HEK293 (cell line): ENCODE measurements around the gene ADSS1.

ENCODE experiments used
- EGR2 ChIP-seq: fragments of 450-650 bp; formaldehyde crosslinking; IDR thresholded peaks from 2 replicates; pipeline ENCODE4 v1.5.1; 2016; ENCODE audit warnings: low read depth, missing biosample characterization, missing genetic modification characterization
- GLIS1 ChIP-seq: fragments of 450-650 bp; formaldehyde crosslinking; IDR thresholded peaks from 2 replicates; pipeline ENCODE4 v1.5.1; 2016; ENCODE audit warnings: missing biosample characterization, missing genetic modification characterization
- GLIS2 ChIP-seq: fragments of 450-650 bp; formaldehyde crosslinking; IDR thresholded peaks from 2 replicates; pipeline ENCODE4 v1.5.1; 2016; ENCODE audit warnings: missing biosample characterization, missing genetic modification characterization
- SP7 ChIP-seq: fragments of 450-650 bp; formaldehyde crosslinking; IDR thresholded peaks from 2 replicates; pipeline ENCODE4 v1.5.1; 2016; ENCODE audit warnings: missing biosample characterization, missing genetic modification characterization
- ZNF121 ChIP-seq: fragments of 450-650 bp; formaldehyde crosslinking; IDR thresholded peaks from 2 replicates; pipeline ENCODE4 v1.5.1; 2016; ENCODE audit warnings: missing biosample characterization, missing genetic modification characterization
- ZNF623 ChIP-seq: fragments of 450-650 bp; formaldehyde crosslinking; IDR thresholded peaks from 2 replicates; pipeline ENCODE4 v1.5.1; 2016; ENCODE audit warnings: missing biosample characterization, missing genetic modification characterization
- ZNF629 ChIP-seq: fragments of 450-650 bp; formaldehyde crosslinking; IDR thresholded peaks from 2 replicates; pipeline ENCODE4 v1.5.1; 2017; ENCODE audit warnings: missing biosample characterization, missing genetic modification characterization
- ZNF747 ChIP-seq: fragments of 450-650 bp; formaldehyde crosslinking; IDR thresholded peaks from 2 replicates; pipeline ENCODE4 v1.5.1; 2016; ENCODE audit warnings: missing biosample characterization, missing genetic modification characterization
- ZNF792 ChIP-seq: fragments of 450-650 bp; formaldehyde crosslinking; IDR thresholded peaks from 2 replicates; pipeline ENCODE4 v1.5.1; 2016; ENCODE audit warnings: missing biosample characterization, missing genetic modification characterization
- TF ChIP-seq, protein P1 (sequence below): fragments of 450-650 bp; formaldehyde crosslinking; IDR thresholded peaks from 2 replicates; pipeline ENCODE4 v1.5.1; 2016; ENCODE audit warnings: missing biosample characterization, missing genetic modification characterization
- TF ChIP-seq, protein P2 (sequence below): fragments of 450-650 bp; formaldehyde crosslinking; IDR thresholded peaks from 2 replicates; pipeline ENCODE4 v1.5.1; 2016; ENCODE audit warnings: missing biosample characterization, missing genetic modification characterization
- TF ChIP-seq, protein P3 (sequence below): fragments of 450-650 bp; formaldehyde crosslinking; conservative IDR thresholded peaks from 2 replicates; pipeline ENCODE4 v1.5.1; 2016; ENCODE audit warnings: low read depth, missing biosample characterization, missing genetic modification characterization
- TF ChIP-seq, protein P4 (sequence below): fragments of 450-650 bp; formaldehyde crosslinking; IDR thresholded peaks from 2 replicates; pipeline ENCODE4 v1.5.1; 2017; ENCODE audit warnings: missing biosample characterization, missing genetic modification characterization
- TF ChIP-seq, protein P5 (sequence below): fragments of 450-650 bp; formaldehyde crosslinking; IDR thresholded peaks from 2 replicates; pipeline ENCODE4 v1.5.0; 2017; ENCODE audit warnings: missing biosample characterization, missing genetic modification characterization, borderline replicate concordance
- TF ChIP-seq, protein P6 (sequence below): fragments of 450-650 bp; formaldehyde crosslinking; IDR thresholded peaks from 2 replicates; pipeline ENCODE4 v1.5.1; 2016; ENCODE audit warnings: missing biosample characterization, missing genetic modification characterization
- TF ChIP-seq, protein P7 (sequence below): fragments of 450-650 bp; formaldehyde crosslinking; IDR thresholded peaks from 2 replicates; pipeline ENCODE4 v1.5.1; 2017; ENCODE audit warnings: missing biosample characterization, missing genetic modification characterization
- TF ChIP-seq, protein P8 (sequence below): sonication (generic); formaldehyde crosslinking; IDR thresholded peaks from 2 replicates; pipeline ENCODE4 v1.8.1; 2022; ENCODE audit warnings: mild to moderate bottlenecking, moderate library complexity, missing genetic modification reagents
- TF ChIP-seq, protein P9 (sequence below): fragments of 450-650 bp; formaldehyde crosslinking; IDR thresholded peaks from 2 replicates; pipeline ENCODE4 v1.5.1; 2016; ENCODE audit warnings: missing biosample characterization, missing genetic modification characterization, borderline replicate concordance
- TF ChIP-seq, protein P10 (sequence below): fragments of 450-650 bp; formaldehyde crosslinking; IDR thresholded peaks from 2 replicates; pipeline ENCODE4 v1.5.1; 2016; ENCODE audit warnings: missing biosample characterization, missing genetic modification characterization, low read depth

Gene ADSS1

DNA sequence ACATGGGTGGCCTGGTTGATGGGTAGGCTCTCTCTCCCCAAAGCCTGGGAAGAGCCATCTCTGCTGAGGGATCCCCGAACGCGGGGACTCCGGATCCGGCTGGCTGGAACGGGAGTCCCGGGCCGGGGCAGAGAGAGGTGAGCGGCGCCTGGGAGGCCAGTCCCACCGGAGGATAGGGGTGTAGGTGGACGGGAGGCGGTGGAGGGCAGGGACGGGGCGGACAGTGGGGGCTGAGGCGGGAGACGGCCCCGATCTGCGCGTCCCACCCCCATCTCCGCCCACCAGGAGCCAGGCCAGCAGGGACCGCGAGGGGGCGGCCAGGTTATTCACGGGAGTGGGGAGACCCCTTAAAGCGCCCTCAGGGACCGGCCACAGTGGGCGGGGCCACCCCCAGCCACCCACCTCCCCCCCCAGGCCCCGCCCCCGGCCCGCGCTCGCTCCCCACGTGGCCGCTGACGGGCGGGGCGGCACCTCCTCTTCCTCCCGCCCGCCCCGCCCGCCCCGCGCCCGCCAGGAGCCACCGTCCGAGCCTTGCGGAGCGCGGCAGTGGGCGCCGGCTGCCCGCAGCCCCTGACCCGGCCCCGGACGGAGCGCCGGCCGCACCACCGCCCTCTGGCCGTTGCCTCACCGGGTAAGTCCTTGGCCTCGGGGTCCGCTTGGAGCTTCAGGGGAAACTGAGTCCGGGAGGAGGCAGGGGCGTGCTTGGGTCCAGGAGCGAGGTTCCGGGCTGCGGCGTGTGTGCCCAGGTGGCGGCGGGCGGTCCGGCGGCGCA lies 34.7 kb upstream of the ADSS1 start, which contains the start of gene INF2 (continued):
- no peak for TF ChIP-seq ZNF792 (tag by site-specific recombination)
- TF ChIP-seq, protein P1, sequence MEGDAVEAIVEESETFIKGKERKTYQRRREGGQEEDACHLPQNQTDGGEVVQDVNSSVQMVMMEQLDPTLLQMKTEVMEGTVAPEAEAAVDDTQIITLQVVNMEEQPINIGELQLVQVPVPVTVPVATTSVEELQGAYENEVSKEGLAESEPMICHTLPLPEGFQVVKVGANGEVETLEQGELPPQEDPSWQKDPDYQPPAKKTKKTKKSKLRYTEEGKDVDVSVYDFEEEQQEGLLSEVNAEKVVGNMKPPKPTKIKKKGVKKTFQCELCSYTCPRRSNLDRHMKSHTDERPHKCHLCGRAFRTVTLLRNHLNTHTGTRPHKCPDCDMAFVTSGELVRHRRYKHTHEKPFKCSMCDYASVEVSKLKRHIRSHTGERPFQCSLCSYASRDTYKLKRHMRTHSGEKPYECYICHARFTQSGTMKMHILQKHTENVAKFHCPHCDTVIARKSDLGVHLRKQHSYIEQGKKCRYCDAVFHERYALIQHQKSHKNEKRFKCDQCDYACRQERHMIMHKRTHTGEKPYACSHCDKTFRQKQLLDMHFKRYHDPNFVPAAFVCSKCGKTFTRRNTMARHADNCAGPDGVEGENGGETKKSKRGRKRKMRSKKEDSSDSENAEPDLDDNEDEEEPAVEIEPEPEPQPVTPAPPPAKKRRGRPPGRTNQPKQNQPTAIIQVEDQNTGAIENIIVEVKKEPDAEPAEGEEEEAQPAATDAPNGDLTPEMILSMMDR = no peak
- TF ChIP-seq ZNF121 = no peak
- TF ChIP-seq, protein P2, sequence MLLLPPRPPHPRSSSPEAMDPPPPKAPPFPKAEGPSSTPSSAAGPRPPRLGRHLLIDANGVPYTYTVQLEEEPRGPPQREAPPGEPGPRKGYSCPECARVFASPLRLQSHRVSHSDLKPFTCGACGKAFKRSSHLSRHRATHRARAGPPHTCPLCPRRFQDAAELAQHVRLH (tag by site-specific recombination) = no peak
- TF ChIP-seq, protein P3, sequence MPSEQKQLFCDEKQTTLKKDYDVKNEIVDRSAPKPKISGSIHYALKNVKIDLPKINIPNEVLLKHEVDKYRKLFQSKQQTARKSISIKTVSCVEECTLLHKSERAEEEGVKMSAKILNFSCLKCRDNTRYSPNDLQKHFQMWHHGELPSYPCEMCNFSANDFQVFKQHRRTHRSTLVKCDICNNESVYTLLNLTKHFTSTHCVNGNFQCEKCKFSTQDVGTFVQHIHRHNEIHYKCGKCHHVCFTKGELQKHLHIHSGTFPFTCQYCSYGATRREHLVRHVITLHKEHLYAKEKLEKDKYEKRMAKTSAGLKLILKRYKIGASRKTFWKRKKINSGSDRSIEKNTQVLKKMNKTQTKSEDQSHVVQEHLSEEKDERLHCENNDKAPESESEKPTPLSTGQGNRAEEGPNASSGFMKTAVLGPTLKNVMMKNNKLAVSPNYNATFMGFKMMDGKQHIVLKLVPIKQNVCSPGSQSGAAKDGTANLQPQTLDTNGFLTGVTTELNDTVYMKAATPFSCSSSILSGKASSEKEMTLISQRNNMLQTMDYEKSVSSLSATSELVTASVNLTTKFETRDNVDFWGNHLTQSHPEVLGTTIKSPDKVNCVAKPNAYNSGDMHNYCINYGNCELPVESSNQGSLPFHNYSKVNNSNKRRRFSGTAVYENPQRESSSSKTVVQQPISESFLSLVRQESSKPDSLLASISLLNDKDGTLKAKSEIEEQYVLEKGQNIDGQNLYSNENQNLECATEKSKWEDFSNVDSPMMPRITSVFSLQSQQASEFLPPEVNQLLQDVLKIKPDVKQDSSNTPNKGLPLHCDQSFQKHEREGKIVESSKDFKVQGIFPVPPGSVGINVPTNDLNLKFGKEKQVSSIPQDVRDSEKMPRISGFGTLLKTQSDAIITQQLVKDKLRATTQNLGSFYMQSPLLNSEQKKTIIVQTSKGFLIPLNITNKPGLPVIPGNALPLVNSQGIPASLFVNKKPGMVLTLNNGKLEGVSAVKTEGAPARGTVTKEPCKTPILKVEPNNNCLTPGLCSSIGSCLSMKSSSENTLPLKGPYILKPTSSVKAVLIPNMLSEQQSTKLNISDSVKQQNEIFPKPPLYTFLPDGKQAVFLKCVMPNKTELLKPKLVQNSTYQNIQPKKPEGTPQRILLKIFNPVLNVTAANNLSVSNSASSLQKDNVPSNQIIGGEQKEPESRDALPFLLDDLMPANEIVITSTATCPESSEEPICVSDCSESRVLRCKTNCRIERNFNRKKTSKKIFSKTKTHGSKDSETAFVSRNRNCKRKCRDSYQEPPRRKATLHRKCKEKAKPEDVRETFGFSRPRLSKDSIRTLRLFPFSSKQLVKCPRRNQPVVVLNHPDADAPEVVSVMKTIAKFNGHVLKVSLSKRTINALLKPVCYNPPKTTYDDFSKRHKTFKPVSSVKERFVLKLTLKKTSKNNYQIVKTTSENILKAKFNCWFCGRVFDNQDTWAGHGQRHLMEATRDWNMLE (tag by site-specific recombination) = no peak
- TF ChIP-seq, protein P4, sequence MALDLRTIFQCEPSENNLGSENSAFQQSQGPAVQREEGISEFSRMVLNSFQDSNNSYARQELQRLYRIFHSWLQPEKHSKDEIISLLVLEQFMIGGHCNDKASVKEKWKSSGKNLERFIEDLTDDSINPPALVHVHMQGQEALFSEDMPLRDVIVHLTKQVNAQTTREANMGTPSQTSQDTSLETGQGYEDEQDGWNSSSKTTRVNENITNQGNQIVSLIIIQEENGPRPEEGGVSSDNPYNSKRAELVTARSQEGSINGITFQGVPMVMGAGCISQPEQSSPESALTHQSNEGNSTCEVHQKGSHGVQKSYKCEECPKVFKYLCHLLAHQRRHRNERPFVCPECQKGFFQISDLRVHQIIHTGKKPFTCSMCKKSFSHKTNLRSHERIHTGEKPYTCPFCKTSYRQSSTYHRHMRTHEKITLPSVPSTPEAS (tag by site-specific recombination) = no peak
- TF ChIP-seq, protein P5, sequence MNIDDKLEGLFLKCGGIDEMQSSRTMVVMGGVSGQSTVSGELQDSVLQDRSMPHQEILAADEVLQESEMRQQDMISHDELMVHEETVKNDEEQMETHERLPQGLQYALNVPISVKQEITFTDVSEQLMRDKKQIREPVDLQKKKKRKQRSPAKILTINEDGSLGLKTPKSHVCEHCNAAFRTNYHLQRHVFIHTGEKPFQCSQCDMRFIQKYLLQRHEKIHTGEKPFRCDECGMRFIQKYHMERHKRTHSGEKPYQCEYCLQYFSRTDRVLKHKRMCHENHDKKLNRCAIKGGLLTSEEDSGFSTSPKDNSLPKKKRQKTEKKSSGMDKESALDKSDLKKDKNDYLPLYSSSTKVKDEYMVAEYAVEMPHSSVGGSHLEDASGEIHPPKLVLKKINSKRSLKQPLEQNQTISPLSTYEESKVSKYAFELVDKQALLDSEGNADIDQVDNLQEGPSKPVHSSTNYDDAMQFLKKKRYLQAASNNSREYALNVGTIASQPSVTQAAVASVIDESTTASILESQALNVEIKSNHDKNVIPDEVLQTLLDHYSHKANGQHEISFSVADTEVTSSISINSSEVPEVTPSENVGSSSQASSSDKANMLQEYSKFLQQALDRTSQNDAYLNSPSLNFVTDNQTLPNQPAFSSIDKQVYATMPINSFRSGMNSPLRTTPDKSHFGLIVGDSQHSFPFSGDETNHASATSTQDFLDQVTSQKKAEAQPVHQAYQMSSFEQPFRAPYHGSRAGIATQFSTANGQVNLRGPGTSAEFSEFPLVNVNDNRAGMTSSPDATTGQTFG (tag by site-specific recombination) = no peak
- peak; percentile 46; the same call in 1 of the 2 replicates for TF ChIP-seq GLIS1 (tag by site-specific recombination)
- TF ChIP-seq ZNF629 (tag by site-specific recombination) = no peak
- TF ChIP-seq, protein P6, sequence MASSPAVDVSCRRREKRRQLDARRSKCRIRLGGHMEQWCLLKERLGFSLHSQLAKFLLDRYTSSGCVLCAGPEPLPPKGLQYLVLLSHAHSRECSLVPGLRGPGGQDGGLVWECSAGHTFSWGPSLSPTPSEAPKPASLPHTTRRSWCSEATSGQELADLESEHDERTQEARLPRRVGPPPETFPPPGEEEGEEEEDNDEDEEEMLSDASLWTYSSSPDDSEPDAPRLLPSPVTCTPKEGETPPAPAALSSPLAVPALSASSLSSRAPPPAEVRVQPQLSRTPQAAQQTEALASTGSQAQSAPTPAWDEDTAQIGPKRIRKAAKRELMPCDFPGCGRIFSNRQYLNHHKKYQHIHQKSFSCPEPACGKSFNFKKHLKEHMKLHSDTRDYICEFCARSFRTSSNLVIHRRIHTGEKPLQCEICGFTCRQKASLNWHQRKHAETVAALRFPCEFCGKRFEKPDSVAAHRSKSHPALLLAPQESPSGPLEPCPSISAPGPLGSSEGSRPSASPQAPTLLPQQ (tag by site-specific recombination) = no peak
- TF ChIP-seq, protein P7, sequence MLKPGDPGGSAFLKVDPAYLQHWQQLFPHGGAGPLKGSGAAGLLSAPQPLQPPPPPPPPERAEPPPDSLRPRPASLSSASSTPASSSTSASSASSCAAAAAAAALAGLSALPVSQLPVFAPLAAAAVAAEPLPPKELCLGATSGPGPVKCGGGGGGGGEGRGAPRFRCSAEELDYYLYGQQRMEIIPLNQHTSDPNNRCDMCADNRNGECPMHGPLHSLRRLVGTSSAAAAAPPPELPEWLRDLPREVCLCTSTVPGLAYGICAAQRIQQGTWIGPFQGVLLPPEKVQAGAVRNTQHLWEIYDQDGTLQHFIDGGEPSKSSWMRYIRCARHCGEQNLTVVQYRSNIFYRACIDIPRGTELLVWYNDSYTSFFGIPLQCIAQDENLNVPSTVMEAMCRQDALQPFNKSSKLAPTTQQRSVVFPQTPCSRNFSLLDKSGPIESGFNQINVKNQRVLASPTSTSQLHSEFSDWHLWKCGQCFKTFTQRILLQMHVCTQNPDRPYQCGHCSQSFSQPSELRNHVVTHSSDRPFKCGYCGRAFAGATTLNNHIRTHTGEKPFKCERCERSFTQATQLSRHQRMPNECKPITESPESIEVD = no peak
- no peak for TF ChIP-seq SP7 (tag by site-specific recombination)
- TF ChIP-seq GLIS2 (tag by site-specific recombination) = peak; percentile 95
- TF ChIP-seq, protein P8, sequence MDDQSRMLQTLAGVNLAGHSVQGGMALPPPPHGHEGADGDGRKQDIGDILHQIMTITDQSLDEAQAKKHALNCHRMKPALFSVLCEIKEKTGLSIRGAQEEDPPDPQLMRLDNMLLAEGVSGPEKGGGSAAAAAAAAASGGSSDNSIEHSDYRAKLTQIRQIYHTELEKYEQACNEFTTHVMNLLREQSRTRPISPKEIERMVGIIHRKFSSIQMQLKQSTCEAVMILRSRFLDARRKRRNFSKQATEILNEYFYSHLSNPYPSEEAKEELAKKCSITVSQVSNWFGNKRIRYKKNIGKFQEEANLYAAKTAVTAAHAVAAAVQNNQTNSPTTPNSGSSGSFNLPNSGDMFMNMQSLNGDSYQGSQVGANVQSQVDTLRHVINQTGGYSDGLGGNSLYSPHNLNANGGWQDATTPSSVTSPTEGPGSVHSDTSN = 0 out of 2 replicates have a peak, but pooled peaks have one; percentile 21
- no peak for TF ChIP-seq ZNF623 (tag by site-specific recombination)
- no peak for TF ChIP-seq ZNF747 (tag by site-specific recombination)
- TF ChIP-seq, protein P9, sequence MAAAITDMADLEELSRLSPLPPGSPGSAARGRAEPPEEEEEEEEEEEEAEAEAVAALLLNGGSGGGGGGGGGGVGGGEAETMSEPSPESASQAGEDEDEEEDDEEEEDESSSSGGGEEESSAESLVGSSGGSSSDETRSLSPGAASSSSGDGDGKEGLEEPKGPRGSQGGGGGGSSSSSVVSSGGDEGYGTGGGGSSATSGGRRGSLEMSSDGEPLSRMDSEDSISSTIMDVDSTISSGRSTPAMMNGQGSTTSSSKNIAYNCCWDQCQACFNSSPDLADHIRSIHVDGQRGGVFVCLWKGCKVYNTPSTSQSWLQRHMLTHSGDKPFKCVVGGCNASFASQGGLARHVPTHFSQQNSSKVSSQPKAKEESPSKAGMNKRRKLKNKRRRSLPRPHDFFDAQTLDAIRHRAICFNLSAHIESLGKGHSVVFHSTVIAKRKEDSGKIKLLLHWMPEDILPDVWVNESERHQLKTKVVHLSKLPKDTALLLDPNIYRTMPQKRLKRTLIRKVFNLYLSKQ (tag by site-specific recombination) = no peak
- TF ChIP-seq, protein P10, sequence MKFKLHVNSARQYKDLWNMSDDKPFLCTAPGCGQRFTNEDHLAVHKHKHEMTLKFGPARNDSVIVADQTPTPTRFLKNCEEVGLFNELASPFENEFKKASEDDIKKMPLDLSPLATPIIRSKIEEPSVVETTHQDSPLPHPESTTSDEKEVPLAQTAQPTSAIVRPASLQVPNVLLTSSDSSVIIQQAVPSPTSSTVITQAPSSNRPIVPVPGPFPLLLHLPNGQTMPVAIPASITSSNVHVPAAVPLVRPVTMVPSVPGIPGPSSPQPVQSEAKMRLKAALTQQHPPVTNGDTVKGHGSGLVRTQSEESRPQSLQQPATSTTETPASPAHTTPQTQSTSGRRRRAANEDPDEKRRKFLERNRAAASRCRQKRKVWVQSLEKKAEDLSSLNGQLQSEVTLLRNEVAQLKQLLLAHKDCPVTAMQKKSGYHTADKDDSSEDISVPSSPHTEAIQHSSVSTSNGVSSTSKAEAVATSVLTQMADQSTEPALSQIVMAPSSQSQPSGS = no peak
- peak; percentile 97 for TF ChIP-seq EGR2 (tag by site-specific recombination)
